ENCODE results near the gene BAIAP3. TPM values are rescaled to one million over a fixed set of nuclear protein-coding genes. Genes with fewer than 3 reads are reported as not detected.

Gene BAIAP3
- total and polyA plus RNA-seq, 2 of the 8 experiments (the other 6 are each of a cell fraction or from before 2014, with no cell fraction given): 2.9 to 6.8 TPM

- no peak overlapping the region for H2AK5ac ChIP-seq (ENCODE audit: low read depth, low read length)
- no peak overlapping the region for H4K8ac ChIP-seq (ENCODE audit: extremely low read depth, insufficient read depth, low read length)
- H2BK120ac ChIP-seq (replicated peaks; ENCODE audit: low read depth, low read length): no peak overlapping the region
- H3K27ac ChIP-seq (ENCODE audit: low read depth, low read length): no peak overlapping the region
- H3K18ac ChIP-seq (ENCODE audit: extremely low read depth, low read length): no peak overlapping the region
- no peak overlapping the region for H2BK12ac ChIP-seq (ENCODE audit: low read depth, low read length)
- no peak overlapping the region for H3K14ac ChIP-seq (ENCODE audit: insufficient read length)
- no peak overlapping the region for H4K91ac ChIP-seq (replicated peaks; ENCODE audit: insufficient read length, low read length)
- H3K9ac ChIP-seq (replicated peaks in 1 of 4; ENCODE audit: extremely low read depth in 1 of 4, low read depth in 3 of 4, low read length in 3 of 4): no peak overlapping the region
- no peak overlapping the region for H2AFZ ChIP-seq (ENCODE audit: low read length)
- no peaks in the 10 kb centered on the region; a peak in 2 of 7 replicates for H3K27me3 ChIP-seq (replicated peaks in 1 of 4; ENCODE audit: control insufficient read depth in 3 of 4, extremely low read depth in 1 of 4, insufficient read depth in 3 of 4, low read length in 3 of 4)
- H3K23ac ChIP-seq (ENCODE audit: insufficient read length): no peak overlapping the region
- FAIRE-seq: no peak
- peaks cover 0 to 12% of the 10 kb centered on the region in 2 experiments for H4K20me1 ChIP-seq (replicated peaks in 1 of 2; ENCODE audit: control insufficient read depth in 1 of 2, insufficient read depth in 2 of 2, low read length in 2 of 2)
- H2BK5ac ChIP-seq (ENCODE audit: low read depth, low read length): no peak overlapping the region
- no peak overlapping the region for H3K4me3 ChIP-seq (ENCODE audit: extremely low read depth in 1 of 4, insufficient read depth in 2 of 4, low read depth in 3 of 4, low read length in 4 of 4)
- ChIA-PET CTCF (ENCODE audit: partially characterized antibody) (interaction anchor here (0.6 to 11.1 kb wide), 7 partner anchors 9 to 711 kb away, joined by 3 to 52 read pairs (median 3); partner anchors contain the start of gene BAIAP3), POLR2A (ENCODE audit: partially characterized antibody) (interaction anchor here (0.9 to 3.0 kb wide), 4 partner anchors 10 to 431 kb away, joined by 3 to 19 read pairs (median 8); no protein-coding TSS in a partner anchor)
- 89% methylated on average over 28 of the region's 29 CpGs; no CpG with 5 or more reads in 1 of the 2 experiments for WGBS, 2 experiments (ENCODE audit: extremely low coverage in 1 of 2, insufficient coverage in 1 of 2, insufficient read length in 1 of 2, insufficient replicate concordance in 2 of 2, low coverage in 1 of 2, low lambda C conversion rate in 2 of 2, missing lambda C conversion rate in 1 of 2)
- H2BK15ac ChIP-seq (ENCODE audit: low read length): no peak overlapping the region
- H2BK20ac ChIP-seq (ENCODE audit: low read length): no peak overlapping the region
- no peak for DNase-seq (ENCODE audit: low read depth in 1 of 2, low spot score in 2 of 2)
- H3K79me1 ChIP-seq (ENCODE audit: low read depth, low read length): peaks cover 8% of the 10 kb centered on the region; the same call in 1 of the 2 replicates
- H3K56ac ChIP-seq (replicated peaks; ENCODE audit: insufficient read length, low read depth, low read length): no peak overlapping the region
- H3K79me2 ChIP-seq (ENCODE audit: control insufficient read depth in 1 of 2, insufficient read depth in 2 of 2, low read length in 2 of 2): peaks cover 0 to 19% of the 10 kb centered on the region in 2 experiments; a peak in 2 of 4 replicates
- no peak overlapping the region for H3K4me2 ChIP-seq (ENCODE audit: insufficient read depth in 1 of 2, low read depth in 2 of 2, low read length in 2 of 2)
- H4K5ac ChIP-seq (ENCODE audit: insufficient read length, low read depth, low read length): no peak overlapping the region
- H3K23me2 ChIP-seq (ENCODE audit: low read depth, low read length): peaks cover 18% of the 10 kb centered on the region
- peaks cover 0 to 13% (median 5%) of the 10 kb centered on the region in 4 experiments; a peak in 5 of 7 replicates for H3K4me1 ChIP-seq (replicated peaks in 1 of 4; ENCODE audit: control insufficient read depth in 3 of 4, insufficient read depth in 4 of 4, low read length in 3 of 4)
- no peak for TF ChIP-seq RXRA (IDR thresholded peaks at IDR 0.05; ENCODE audit: insufficient read depth, low read depth, low read length)
- TF ChIP-seq CHD1 (IDR thresholded peaks at IDR 0.05; ENCODE audit: low read depth, low read length): no peak
- TF ChIP-seq KDM4A (IDR thresholded peaks at IDR 0.05; ENCODE audit: low read depth, low read length, severe bottlenecking): no peak
- no peak for TF ChIP-seq KDM1A (IDR thresholded peaks at IDR 0.05; ENCODE audit: borderline replicate concordance, low read length)
- TF ChIP-seq BRCA1 (IDR thresholded peaks at IDR 0.05; ENCODE audit: low read depth, low read length): no peak
- no peak for TF ChIP-seq JUN (IDR thresholded peaks at IDR 0.05; ENCODE audit: low read depth, low read length)
- no peak for TF ChIP-seq RFX5 (IDR thresholded peaks at IDR 0.05; ENCODE audit: borderline replicate concordance, low read depth, low read length)
- TF ChIP-seq TAF7 (optimal IDR thresholded peaks at IDR 0.05; ENCODE audit: borderline replicate concordance, low read depth, low read length): no peak
- peaks cover 4 to 9% (median 5%) of the 10 kb centered on the region in 4 experiments; a peak in 4 of 8 replicates for H3K36me3 ChIP-seq (ENCODE audit: control insufficient read depth in 2 of 4, insufficient read depth in 4 of 4, low read length in 3 of 4)
- H3K4ac ChIP-seq (replicated peaks; ENCODE audit: insufficient read length, low read depth, low read length): no peak overlapping the region
- no peaks in the 10 kb centered on the region for H3K9me3 ChIP-seq (ENCODE audit: insufficient read depth in 2 of 2, low read depth in 1 of 2, low read length in 1 of 2)
Observed at GRCh38 chr16:1347962-1348361, 14.5 kb downstream of the BAIAP3 start.
